Breast epithelium (tissue), 4 donors: ENCODE results near the gene CD33. TPM values are rescaled to one million over a fixed set of nuclear protein-coding genes. Genes with fewer than 3 reads are reported as not detected.
A peak's percentile ranks its signal among the peaks of the same experiment; 100 is the strongest.

Experiments used
- DNase-seq, 2 donors: peaks; one replicate each; pipeline ENCODE4 v3.0.0-alpha.2; 2019; ENCODE audit warnings: low spot score in 2 of 2
- H3K27ac ChIP-seq, 2 donors: fragments of 200-600 bp; sonication (generic) in 1 of 2; one replicate each; pipeline ENCODE4 v1.5.1; 2016 to 2019; ENCODE audit warnings: mild to moderate bottlenecking in 1 of 2
- H3K27me3 ChIP-seq, 2 donors: fragments of 200-600 bp; sonication (generic) in 1 of 2; one replicate each; pipeline versions ENCODE4 v1.5.1 to v1.6.0; 2017 to 2019; ENCODE audit warnings: control low read depth in 1 of 2, mild to moderate bottlenecking in 1 of 2
- H3K36me3 ChIP-seq: fragments of 200-600 bp; one replicate; pipeline ENCODE4 v1.5.1; 2019
- H3K4me1 ChIP-seq, 2 donors: fragments of 200-600 bp; sonication (generic); one replicate each; pipeline ENCODE4 v1.5.1; 2016 to 2019; ENCODE audit warnings: control low read depth in 1 of 2
- H3K4me3 ChIP-seq, 3 donors: fragments of 200-600 bp; sonication (generic); 1 replicate in 2 of 3; 2 replicates in 1 of 3; pipeline ENCODE4 v1.5.1; 2016 to 2019; ENCODE audit warnings: mild to moderate bottlenecking in 3 of 3, moderate library complexity in 2 of 3
- H3K9me3 ChIP-seq, 2 donors: fragments of 200-600 bp; sonication (generic) in 1 of 2; one replicate each; pipeline ENCODE4 v1.5.1; 2016 to 2019; ENCODE audit warnings: control low read depth in 1 of 2
- CTCF ChIP-seq, 3 donors: fragments of 450-650 bp; IDR thresholded peaks; one replicate each; pipeline ENCODE4 v1.5.1; 2016 to 2017; ENCODE audit warnings: antibody characterized with exemption in 3 of 3, mild to moderate bottlenecking in 3 of 3, moderate library complexity in 3 of 3
- POLR2A ChIP-seq: fragments of 450-650 bp; IDR thresholded peaks from one replicate; pipeline ENCODE4 v1.6.1; 2016; ENCODE audit warnings: antibody characterized with exemption, mild to moderate bottlenecking, moderate library complexity
- POLR2AphosphoS5 ChIP-seq, 3 donors: sonication (generic); formaldehyde crosslinking; IDR thresholded peaks; one replicate each; pipeline ENCODE4 v1.6.1; 2017; ENCODE audit warnings: antibody characterized with exemption in 3 of 3
- intact Hi-C: fragments of 100-400 bp; cut with DNase I; formaldehyde crosslinking; loops from one replicate; pipeline ENCODE4 v1.15.1; 2023; ENCODE audit warnings: low total_unique reads
- total RNA-seq, 3 donors: library from RNA; depleted of rRNA; stranded (reverse); fragments of >200 nt; gene quantifications; one replicate each; pipeline ENCODE4 v1.1.0, GENCODE V29; 2016

The CD33 gene
- total RNA-seq, 3 donors from 2014 or later = 2.9 to 17.1 (median 6.3) TPM

GRCh38 chr19:51185069-51185867, 39.6 kb upstream of the CD33 start:
- no peak for TF ChIP-seq POLR2AphosphoS5 (IDR thresholded peaks at IDR 0.05)
- TF ChIP-seq POLR2A = no peak
- no peak for TF ChIP-seq CTCF (IDR thresholded peaks at IDR 0.05)
- no peak overlapping the region for H3K4me3 ChIP-seq
- no peaks in the 10 kb centered on the region for H3K9me3 ChIP-seq
- intact Hi-C loops = no loop called here
- no peaks in the 10 kb centered on the region for H3K36me3 ChIP-seq
- H3K4me1 ChIP-seq = no peaks in the 10 kb centered on the region
- H3K27me3 ChIP-seq = peaks cover 0 to 36% of the 10 kb centered on the region in 2 donors
- no peak overlapping the region for H3K27ac ChIP-seq
- no peak for DNase-seq

GRCh38 chr19:51185868-51186215, 39.0 kb upstream of the CD33 start:
- H3K9me3 ChIP-seq = no peaks in the 10 kb centered on the region
- intact Hi-C loops = no loop called here
- no peak for DNase-seq

GRCh38 chr19:51186323-51186722, 38.6 kb upstream of the CD33 start:
- DNase-seq = no peak
- Histone ChIP-seq H3K9me3 (no peaks in the 10 kb centered on the region), H3K27ac (no peak overlapping the region), H3K4me1 (no peaks in the 10 kb centered on the region), H3K4me3 (no peak overlapping the region), H3K36me3 (no peaks in the 10 kb centered on the region), H3K27me3 (peaks cover 0 to 36% of the 10 kb centered on the region in 2 donors)
- intact Hi-C loops = no loop called here
- TF ChIP-seq CTCF (IDR thresholded peaks at IDR 0.05) = no peak
- TF ChIP-seq POLR2AphosphoS5 (IDR thresholded peaks at IDR 0.05) = no peak
- TF ChIP-seq POLR2A = no peak

More at GRCh38 chr19:51185868-51186215, 39.0 kb upstream of the CD33 start:
- Histone ChIP-seq H3K4me1 (no peaks in the 10 kb centered on the region), H3K27me3 (peaks cover 0 to 36% of the 10 kb centered on the region in 2 donors), H3K4me3 (no peak overlapping the region), H3K27ac (no peak overlapping the region), H3K36me3 (no peaks in the 10 kb centered on the region)
- TF ChIP-seq POLR2A = no peak
- TF ChIP-seq POLR2AphosphoS5 (IDR thresholded peaks at IDR 0.05) = no peak
- TF ChIP-seq CTCF (IDR thresholded peaks at IDR 0.05) = no peak

- Histone ChIP-seq H3K36me3 (no peaks in the 10 kb centered on the region), H3K9me3 (no peaks in the 10 kb centered on the region), H3K4me1 (no peaks in the 10 kb centered on the region), H3K4me3 (no peak overlapping the region), H3K27ac (no peak overlapping the region), H3K27me3 (peaks cover 0 to 30% of the 10 kb centered on the region in 2 donors)
- DNase-seq = peak in 1 of 2 donors; percentile 44
- TF ChIP-seq POLR2A = no peak
- TF ChIP-seq POLR2AphosphoS5 (IDR thresholded peaks at IDR 0.05) = no peak
- TF ChIP-seq CTCF (IDR thresholded peaks at IDR 0.05) = no peak
- intact Hi-C loops = no loop called here
Measured at GRCh38 chr19:51187395-51188226, 37.3 kb upstream of the CD33 start.

- intact Hi-C loops = no loop called here
- H3K9me3 ChIP-seq = no peaks in the 10 kb centered on the region
- no peak overlapping the region for H3K4me3 ChIP-seq
- TF ChIP-seq POLR2A (no peak), CTCF (IDR thresholded peaks at IDR 0.05) (no peak), POLR2AphosphoS5 (IDR thresholded peaks at IDR 0.05) (no peak)
- H3K27me3 ChIP-seq = peaks cover 0 to 34% of the 10 kb centered on the region in 2 donors
- no peaks in the 10 kb centered on the region for H3K4me1 ChIP-seq
- DNase-seq = no peak
- H3K36me3 ChIP-seq = no peaks in the 10 kb centered on the region
- no peak overlapping the region for H3K27ac ChIP-seq
Measured at GRCh38 chr19:51188227-51188559, 36.7 kb upstream of the CD33 start.
